GM13976 (cell line): Measurements from ENCODE around the gene LCN2.

Experiments
- DNase-seq: peaks from one replicate; pipeline ENCODE4 v3.0.0; 2012; ENCODE audit warnings: low spot score
- CTCF ChIP-seq: IDR thresholded peaks from 2 replicates; pipeline ENCODE4 v1.5.1; 2012; ENCODE audit warnings: borderline replicate concordance, mild to moderate bottlenecking; ENCODE audit not compliant: insufficient read depth; ENCODE audit errors: extremely low read depth, missing control alignments, control extremely low read depth
- in situ Hi-C: fragments of 300-500 bp; cut with MboI; formaldehyde crosslinking; loops from one replicate; pipeline ENCODE4 v1.12.0; 2022; ENCODE audit warnings: low sequenced_read_pairs, mixed read lengths, inconsistent platforms; ENCODE audit not compliant: unreplicated experiment

The LCN2 gene

GRCh38 chr9:128139621-128140020 lies 9.6 kb upstream of the LCN2 start:
- no peak for DNase-seq
- in situ Hi-C loops: no loop called here
- TF ChIP-seq CTCF: no peak

- no peak for DNase-seq
- TF ChIP-seq CTCF: no peak
- in situ Hi-C loops: no loop called here
Measured at GRCh38 chr9:128141604-128142003, 7.6 kb upstream of the LCN2 start.

- in situ Hi-C loops: no loop called here
- DNase-seq: no peak
- no peak for TF ChIP-seq CTCF
Measured at GRCh38 chr9:128142061-128142460, 7.2 kb upstream of the LCN2 start.

- no peak for DNase-seq
- TF ChIP-seq CTCF: no peak
- in situ Hi-C loops: no loop called here
Measured at GRCh38 chr9:128142596-128142995, 6.7 kb upstream of the LCN2 start.

- TF ChIP-seq CTCF: no peak
- no peak for DNase-seq
- in situ Hi-C loops: no loop called here
Measured at GRCh38 chr9:128143525-128144238, 5.6 kb upstream of the LCN2 start.

GRCh38 chr9:128144239-128145181 lies 4.7 kb upstream of the LCN2 start:
- no peak for DNase-seq
- in situ Hi-C loops: no loop called here
- no peak for TF ChIP-seq CTCF
